ENCODE data around the gene ANAPC15. TPM values are rescaled to one million over a fixed set of nuclear protein-coding genes. Genes with fewer than 3 reads are reported as not detected.
A peak's percentile ranks its signal among the peaks of the same experiment; 100 is the strongest.

The ANAPC15 gene
- total and polyA plus RNA-seq, 9 of the 15 experiments (the other 6 are each of a cell fraction or from before 2014, with no cell fraction given), result 53.0 to 254 (median 75.7) TPM

DNA sequence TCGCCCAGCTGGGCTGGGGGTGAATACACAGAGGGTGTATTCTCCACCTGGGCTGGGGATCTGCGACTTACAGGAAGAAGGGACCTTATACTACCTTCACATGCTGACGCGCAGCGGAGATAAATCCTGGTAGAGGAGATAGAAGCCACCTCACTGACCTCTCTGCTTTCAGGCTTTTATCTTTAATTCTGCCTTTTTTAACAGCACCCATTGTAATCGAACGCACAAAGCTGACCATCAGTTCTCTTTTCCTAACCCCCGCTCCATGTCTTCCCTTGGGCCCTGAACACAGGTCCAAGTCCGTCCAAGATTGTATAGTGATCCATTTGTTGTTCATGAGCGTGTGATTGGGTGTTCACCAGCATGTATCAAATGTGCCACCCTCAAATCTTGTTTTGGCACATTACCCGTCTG, 8.7 kb downstream of the ANAPC15 start (continued):
- TF ChIP-seq, protein P1, sequence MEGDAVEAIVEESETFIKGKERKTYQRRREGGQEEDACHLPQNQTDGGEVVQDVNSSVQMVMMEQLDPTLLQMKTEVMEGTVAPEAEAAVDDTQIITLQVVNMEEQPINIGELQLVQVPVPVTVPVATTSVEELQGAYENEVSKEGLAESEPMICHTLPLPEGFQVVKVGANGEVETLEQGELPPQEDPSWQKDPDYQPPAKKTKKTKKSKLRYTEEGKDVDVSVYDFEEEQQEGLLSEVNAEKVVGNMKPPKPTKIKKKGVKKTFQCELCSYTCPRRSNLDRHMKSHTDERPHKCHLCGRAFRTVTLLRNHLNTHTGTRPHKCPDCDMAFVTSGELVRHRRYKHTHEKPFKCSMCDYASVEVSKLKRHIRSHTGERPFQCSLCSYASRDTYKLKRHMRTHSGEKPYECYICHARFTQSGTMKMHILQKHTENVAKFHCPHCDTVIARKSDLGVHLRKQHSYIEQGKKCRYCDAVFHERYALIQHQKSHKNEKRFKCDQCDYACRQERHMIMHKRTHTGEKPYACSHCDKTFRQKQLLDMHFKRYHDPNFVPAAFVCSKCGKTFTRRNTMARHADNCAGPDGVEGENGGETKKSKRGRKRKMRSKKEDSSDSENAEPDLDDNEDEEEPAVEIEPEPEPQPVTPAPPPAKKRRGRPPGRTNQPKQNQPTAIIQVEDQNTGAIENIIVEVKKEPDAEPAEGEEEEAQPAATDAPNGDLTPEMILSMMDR (IDR thresholded peaks at IDR 0.05 in 2 of 3, conservative IDR thresholded peaks at IDR 0.05 in 1 of 3; ENCODE audit: insufficient read depth in 2 of 3, low read depth in 1 of 3, low read length in 3 of 3), result 0 out of 6 replicates have a peak, but pooled peaks of 1 of the 3 experiments have one; percentile 28
- TF ChIP-seq DMBX1 (CRISPR knock-in tag; IDR thresholded peaks at IDR 0.05; ENCODE audit: borderline replicate concordance) (0 out of 2 replicates have a peak, but pooled peaks have one; percentile 2), NONO (IDR thresholded peaks at IDR 0.05; ENCODE audit: low read depth in 2 of 2, low read length in 1 of 2) (no peak), ELF4 (CRISPR knock-in tag; IDR thresholded peaks at IDR 0.05) (no peak), GABPA (tag; conservative IDR thresholded peaks at IDR 0.05; ENCODE audit: low read depth) (no peak), ZNF766 (CRISPR knock-in tag; conservative IDR thresholded peaks at IDR 0.05) (peak; percentile 50; the same call in 1 of the 2 replicates), ZNF324 (CRISPR knock-in tag; IDR thresholded peaks at IDR 0.05) (no peak), EHMT2 (IDR thresholded peaks at IDR 0.05) (peak; percentile 6; the same call in 1 of the 2 replicates), ATF1 (CRISPR knock-in tag; IDR thresholded peaks at IDR 0.05) (no peak), ATF1 (tag; IDR thresholded peaks at IDR 0.05) (peak; percentile 38), PTBP1 (IDR thresholded peaks at IDR 0.05; ENCODE audit: low read depth, low read length) (0 out of 2 replicates have a peak, but pooled peaks have one; percentile 35), ZKSCAN8 (CRISPR knock-in tag; IDR thresholded peaks at IDR 0.05) (peak; percentile 57; the same call in 1 of the 2 replicates), GTF2F1 (IDR thresholded peaks at IDR 0.05; ENCODE audit: low read depth, low read length) (0 out of 2 replicates have a peak, but pooled peaks have one; percentile 4), FOXP1 (CRISPR knock-in tag; IDR thresholded peaks at IDR 0.05) (0 out of 2 replicates have a peak, but pooled peaks have one; percentile 6)
- TF ChIP-seq, protein P2, sequence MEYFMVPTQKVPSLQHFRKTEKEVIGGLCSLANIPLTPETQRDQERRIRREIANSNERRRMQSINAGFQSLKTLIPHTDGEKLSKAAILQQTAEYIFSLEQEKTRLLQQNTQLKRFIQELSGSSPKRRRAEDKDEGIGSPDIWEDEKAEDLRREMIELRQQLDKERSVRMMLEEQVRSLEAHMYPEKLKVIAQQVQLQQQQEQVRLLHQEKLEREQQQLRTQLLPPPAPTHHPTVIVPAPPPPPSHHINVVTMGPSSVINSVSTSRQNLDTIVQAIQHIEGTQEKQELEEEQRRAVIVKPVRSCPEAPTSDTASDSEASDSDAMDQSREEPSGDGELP (CRISPR knock-in tag; IDR thresholded peaks at IDR 0.05; ENCODE audit: borderline replicate concordance), result 0 out of 2 replicates have a peak, but pooled peaks have one; percentile 57
- TF ChIP-seq, protein P3, sequence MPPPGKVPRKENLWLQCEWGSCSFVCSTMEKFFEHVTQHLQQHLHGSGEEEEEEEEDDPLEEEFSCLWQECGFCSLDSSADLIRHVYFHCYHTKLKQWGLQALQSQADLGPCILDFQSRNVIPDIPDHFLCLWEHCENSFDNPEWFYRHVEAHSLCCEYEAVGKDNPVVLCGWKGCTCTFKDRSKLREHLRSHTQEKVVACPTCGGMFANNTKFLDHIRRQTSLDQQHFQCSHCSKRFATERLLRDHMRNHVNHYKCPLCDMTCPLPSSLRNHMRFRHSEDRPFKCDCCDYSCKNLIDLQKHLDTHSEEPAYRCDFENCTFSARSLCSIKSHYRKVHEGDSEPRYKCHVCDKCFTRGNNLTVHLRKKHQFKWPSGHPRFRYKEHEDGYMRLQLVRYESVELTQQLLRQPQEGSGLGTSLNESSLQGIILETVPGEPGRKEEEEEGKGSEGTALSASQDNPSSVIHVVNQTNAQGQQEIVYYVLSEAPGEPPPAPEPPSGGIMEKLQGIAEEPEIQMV (tag; conservative IDR thresholded peaks at IDR 0.05; ENCODE audit: low read depth), result 0 out of 2 replicates have a peak, but pooled peaks have one; percentile 32
